GM23338 (cell line): ENCODE results near the gene AIG1. TPM values are rescaled to one million over a fixed set of nuclear protein-coding genes. Genes with fewer than 3 reads are reported as not detected.

Source experiments
- ATAC-seq: fragments of 200-7000 bp; cut with Tn5 transposase; 3 replicates; pipeline ENCODE4 v1.9.1; 2020
- DNase-seq: peaks from one replicate; pipeline ENCODE4 v3.0.0-alpha.2; 2015; ENCODE audit warnings: low spot score
- H2AFZ ChIP-seq: fragments of 200-600 bp; sonication (generic); 2 replicates; pipeline ENCODE4 v1.8.0; 2016; ENCODE audit warnings: antibody characterized with exemption, mild to moderate bottlenecking, moderate library complexity
- H3F3A ChIP-seq: fragments of 200-600 bp; sonication (generic); replicated peaks from 2 replicates; pipeline ENCODE4 v1.8.0; 2017; ENCODE audit warnings: antibody characterized with exemption, mixed run types, low read depth
- H3K27ac ChIP-seq: fragments of 200-600 bp; sonication (generic); 2 replicates; pipeline ENCODE4 v1.6.1; 2016; ENCODE audit warnings: low read depth
- H3K27me3 ChIP-seq: fragments of 200-600 bp; sonication (generic); 2 replicates; pipeline ENCODE4 v1.8.0; 2016; ENCODE audit warnings: mild to moderate bottlenecking, mixed run types, moderate library complexity; ENCODE audit not compliant: insufficient read depth
- H3K36me3 ChIP-seq: fragments of 200-600 bp; sonication (generic); 2 replicates; pipeline ENCODE4 v1.8.0; 2016; ENCODE audit warnings: mild to moderate bottlenecking; ENCODE audit not compliant: insufficient read depth
- H3K4me1 ChIP-seq: fragments of 200-600 bp; sonication (generic); 2 replicates; pipeline ENCODE4 v1.8.0; 2016; ENCODE audit warnings: mild to moderate bottlenecking, moderate library complexity; ENCODE audit not compliant: insufficient read depth
- H3K4me2 ChIP-seq: fragments of 200-600 bp; sonication (generic); 2 replicates; pipeline ENCODE4 v1.7.1; 2017; ENCODE audit warnings: mixed run types
- H3K4me3 ChIP-seq: fragments of 200-600 bp; sonication (generic); 2 replicates; pipeline ENCODE4 v1.6.1; 2016; ENCODE audit warnings: mixed run types
- H3K79me2 ChIP-seq: fragments of 200-600 bp; sonication (generic); replicated peaks from 2 replicates; pipeline ENCODE4 v1.8.0; 2017; ENCODE audit warnings: mild to moderate bottlenecking; ENCODE audit not compliant: insufficient read depth
- H3K9me2 ChIP-seq: fragments of 200-600 bp; sonication (generic); 2 replicates; pipeline ENCODE4 v1.8.0; 2017; ENCODE audit not compliant: insufficient read depth
- H4K20me1 ChIP-seq: fragments of 200-600 bp; sonication (generic); replicated peaks from 2 replicates; pipeline ENCODE4 v1.8.0; 2017; ENCODE audit warnings: mild to moderate bottlenecking; ENCODE audit not compliant: insufficient read depth
- H3K27ac Mint-ChIP-seq: 2 replicates; pipeline ENCODE4 v1.8.0; 2020; ENCODE audit warnings: inconsistent platforms, mild to moderate bottlenecking, moderate library complexity, mixed read lengths
- H3K27me3 Mint-ChIP-seq: 3 replicates; pipeline ENCODE4 v1.8.0; 2022; ENCODE audit warnings: low read depth, mild to moderate bottlenecking, moderate library complexity, mixed read lengths, inconsistent platforms; ENCODE audit not compliant: insufficient read depth, poor library complexity
- H3K36me3 Mint-ChIP-seq: 3 replicates; pipeline ENCODE4 v1.8.0; 2021; ENCODE audit warnings: low read depth, mild to moderate bottlenecking, inconsistent platforms, moderate library complexity, mixed read lengths
- H3K4me1 Mint-ChIP-seq: 3 replicates; pipeline ENCODE4 v1.8.0; 2020; ENCODE audit warnings: mild to moderate bottlenecking, inconsistent platforms, mixed read lengths
- H3K4me3 Mint-ChIP-seq: 3 replicates; pipeline ENCODE4 v1.8.0; 2021; ENCODE audit warnings: moderate library complexity, mild to moderate bottlenecking, inconsistent platforms, mixed read lengths
- H3K9me3 Mint-ChIP-seq: 3 replicates; pipeline ENCODE4 v1.8.0; 2020; ENCODE audit warnings: moderate library complexity, mild to moderate bottlenecking, inconsistent platforms, mixed read lengths
- EZH2phosphoT487 ChIP-seq: fragments of 200-600 bp; sonication (generic); IDR thresholded peaks from one replicate; pipeline ENCODE4 v1.8.1; 2018; ENCODE audit warnings: antibody characterized with exemption; ENCODE audit not compliant: unreplicated experiment
- REST ChIP-seq: IDR thresholded peaks from one replicate; pipeline ENCODE4 v1.6.1; 2018; ENCODE audit warnings: antibody characterized with exemption; ENCODE audit not compliant: unreplicated experiment
- ZNF462 ChIP-seq: fragments of 250-450 bp; sonication (Bioruptor Pico); IDR thresholded peaks from 2 replicates; pipeline ENCODE4 v1.5.0; 2020; ENCODE audit warnings: mild to moderate bottlenecking, moderate library complexity
- polyA plus RNA-seq: library from polyadenylated mRNA; unstranded; fragments of >200 nt; fragmentation: Nextera tagmentation; extraction: Ambion mirVana; gene quantifications from 2 replicates; pipeline ENCODE4 v1.2.1, GENCODE V29; 2016
- total RNA-seq: library from RNA; depleted of rRNA; stranded (reverse); fragments of >200 nt; shearing (Covaris generic); gene quantifications from 2 replicates; pipeline ENCODE4 v1.2.3, GENCODE V29; 2014
- TF ChIP-seq, protein P1 (sequence below): IDR thresholded peaks from 2 replicates; pipeline ENCODE4 v1.6.1; 2016; ENCODE audit warnings: antibody characterized with exemption

The AIG1 gene
- total and polyA plus RNA-seq, 2 experiments from 2014 or later = 65.2 to 88.4 TPM

DNA sequence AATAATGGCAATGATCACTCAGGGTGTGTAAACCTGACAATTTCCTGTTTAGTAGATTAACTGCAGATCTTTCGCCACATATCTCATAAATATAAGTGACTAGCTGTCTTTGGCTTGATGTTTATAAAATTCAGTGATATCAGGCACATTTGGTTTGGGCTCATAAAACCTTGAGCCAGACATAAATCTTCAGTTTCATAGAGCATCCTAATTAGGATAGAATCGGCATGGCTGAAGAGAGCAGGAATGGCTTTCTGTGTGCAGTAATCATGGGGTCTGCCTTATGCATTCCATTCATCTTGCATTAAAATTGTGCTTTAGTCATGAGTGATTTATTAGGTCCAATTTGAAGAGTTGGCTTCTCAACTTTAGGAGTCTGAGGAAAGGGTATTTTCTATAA is 27.2 kb downstream of the AIG1 start (continued):
- TF ChIP-seq REST = no peak

DNA sequence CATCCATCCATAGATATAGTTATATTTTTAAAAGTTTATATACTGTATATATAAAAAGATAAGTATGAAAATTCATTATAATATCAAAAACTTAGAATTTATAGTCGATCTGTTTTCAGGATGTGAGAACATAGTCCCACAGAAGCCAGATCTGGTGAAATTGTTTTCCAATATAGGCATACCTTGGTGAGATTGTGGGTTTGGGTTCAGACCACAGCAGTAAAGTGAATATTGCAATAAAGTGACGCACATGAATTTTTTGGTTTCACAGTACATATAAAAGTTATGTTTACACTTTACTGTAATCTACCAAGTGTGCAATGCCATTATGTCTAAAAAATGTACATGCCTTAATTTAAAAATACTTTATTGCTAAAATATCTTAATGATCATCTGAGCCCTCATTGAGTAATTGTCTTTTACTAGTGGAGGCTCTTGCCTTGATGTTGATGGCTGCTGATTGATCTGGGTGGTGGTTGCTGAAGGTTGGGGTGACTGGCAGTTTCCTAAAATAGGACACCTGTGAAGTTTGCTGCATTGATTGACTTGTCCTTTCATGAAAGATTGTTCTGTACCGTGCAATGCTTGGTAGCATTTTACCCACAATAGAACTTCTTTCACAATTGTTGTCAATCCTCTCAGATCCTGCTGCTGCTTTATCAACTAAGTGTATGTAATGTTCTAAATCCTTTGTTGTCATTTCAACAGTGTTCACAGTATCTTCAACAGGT is 29.8 kb downstream of the AIG1 start:
- Histone ChIP-seq H3K27ac (no peak overlapping the region), H3K36me3 (0 out of 2 replicates have a peak, but pooled peaks cover 7% of the 10 kb centered on the region), H3K4me2 (no peak overlapping the region), H2AFZ (no peak overlapping the region), H4K20me1 (0 out of 2 replicates have a peak, but pooled peaks cover 2% of the 10 kb centered on the region), H3F3A (no peaks in the 10 kb centered on the region), H3K4me3 (no peak overlapping the region), H3K4me1 (no peaks in the 10 kb centered on the region), H3K27me3 (no peaks in the 10 kb centered on the region), H3K9me2 (no peaks in the 10 kb centered on the region), H3K79me2 (no peaks in the 10 kb centered on the region)
- DNase-seq (no peak), ATAC-seq (no peak)
- TF ChIP-seq, protein P1, sequence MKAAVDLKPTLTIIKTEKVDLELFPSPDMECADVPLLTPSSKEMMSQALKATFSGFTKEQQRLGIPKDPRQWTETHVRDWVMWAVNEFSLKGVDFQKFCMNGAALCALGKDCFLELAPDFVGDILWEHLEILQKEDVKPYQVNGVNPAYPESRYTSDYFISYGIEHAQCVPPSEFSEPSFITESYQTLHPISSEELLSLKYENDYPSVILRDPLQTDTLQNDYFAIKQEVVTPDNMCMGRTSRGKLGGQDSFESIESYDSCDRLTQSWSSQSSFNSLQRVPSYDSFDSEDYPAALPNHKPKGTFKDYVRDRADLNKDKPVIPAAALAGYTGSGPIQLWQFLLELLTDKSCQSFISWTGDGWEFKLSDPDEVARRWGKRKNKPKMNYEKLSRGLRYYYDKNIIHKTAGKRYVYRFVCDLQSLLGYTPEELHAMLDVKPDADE = no peak
- H3K4me1 Mint-ChIP-seq = peaks cover 1% of the 10 kb centered on the region; the same call in 2 of the 3 replicates
- H3K36me3 Mint-ChIP-seq = no peaks in the 10 kb centered on the region; the same call in 2 of the 3 replicates
- H3K4me3 Mint-ChIP-seq = no peak overlapping the region
- no peak overlapping the region for H3K27ac Mint-ChIP-seq
- H3K9me3 Mint-ChIP-seq = no peaks in the 10 kb centered on the region
- no peaks in the 10 kb centered on the region for H3K27me3 Mint-ChIP-seq

DNA sequence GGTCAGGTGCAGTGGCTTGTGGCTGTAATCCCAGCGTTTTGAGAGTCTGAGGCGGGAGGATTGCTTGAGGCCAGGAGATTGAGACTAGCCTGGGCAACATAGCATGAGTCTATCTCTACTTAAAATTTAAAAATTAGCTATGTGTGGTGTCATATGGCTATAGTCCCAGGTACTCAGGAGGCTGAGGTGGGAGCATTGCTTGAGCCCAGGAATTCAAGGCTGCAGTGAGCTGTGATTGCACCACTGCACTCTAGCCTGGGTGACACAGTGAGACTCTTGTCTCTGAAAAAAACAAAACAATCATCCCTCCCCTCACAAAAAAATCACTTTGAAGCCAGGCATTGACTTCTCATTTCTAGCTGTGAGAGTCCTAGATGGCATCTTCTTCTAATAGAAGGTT is 32.1 kb downstream of the AIG1 start:
- no peak overlapping the region for H3K4me3 ChIP-seq
- Mint-ChIP-seq H3K4me1 (no peaks in the 10 kb centered on the region; the same call in 2 of the 3 replicates), H3K4me3 (no peak overlapping the region), H3K9me3 (no peaks in the 10 kb centered on the region), H3K27ac (no peak overlapping the region), H3K27me3 (no peaks in the 10 kb centered on the region), H3K36me3 (no peaks in the 10 kb centered on the region)
- no peaks in the 10 kb centered on the region for H3K79me2 ChIP-seq
- no peaks in the 10 kb centered on the region for H3K9me2 ChIP-seq
- H3K36me3 ChIP-seq = 0 out of 2 replicates have a peak, but pooled peaks cover 7% of the 10 kb centered on the region
- H3K4me1 ChIP-seq = peaks cover 2% of the 10 kb centered on the region; the same call in 1 of the 2 replicates
- DNase-seq (no peak), ATAC-seq (no peak)
- no peak overlapping the region for H3K4me2 ChIP-seq
- H4K20me1 ChIP-seq = 0 out of 2 replicates have a peak, but pooled peaks cover 2% of the 10 kb centered on the region
- 0 out of 2 replicates have a peak overlapping the region, but pooled peaks have one; percentile 40 for H3K27ac ChIP-seq
- no peak overlapping the region for H2AFZ ChIP-seq
- no peaks in the 10 kb centered on the region for H3K27me3 ChIP-seq
- H3F3A ChIP-seq = no peaks in the 10 kb centered on the region
- TF ChIP-seq ZNF462 (no peak), EZH2phosphoT487 (no peak)
- TF ChIP-seq, protein P1 = no peak
